Measurements from ENCODE around the gene TLX1. TPM values are rescaled to one million over a fixed set of nuclear protein-coding genes. Genes with fewer than 3 reads are reported as not detected.

TLX1 gene
- total RNA-seq, 1 donor from 2014 or later, result not detected

- intact Hi-C loops (cut with DNase I), result no loop called here
- ATAC-seq (ENCODE audit: poor library complexity), result no peak
Measured at GRCh38 chr10:101174319-101174718, 43.2 kb downstream of the TLX1 start.

DNA sequence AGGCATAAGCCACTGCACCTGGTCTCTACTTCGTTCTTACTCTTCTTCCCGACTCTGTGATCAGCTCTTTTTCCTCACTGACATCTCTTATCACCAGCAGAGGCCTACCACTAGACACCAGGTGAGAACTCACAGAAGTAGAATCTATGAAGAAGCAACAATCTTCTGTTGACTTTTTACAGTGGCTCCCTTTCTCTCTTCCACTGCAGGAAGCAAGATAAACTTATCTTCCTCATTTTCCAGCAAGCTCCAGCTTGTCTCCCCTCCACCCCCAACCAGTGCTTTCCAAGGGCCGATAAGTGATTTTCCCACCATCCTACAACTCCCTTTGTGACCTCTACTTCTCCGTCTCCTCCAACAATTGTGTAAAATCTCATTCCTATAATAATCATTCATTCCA lies 45.5 kb downstream of the TLX1 start:
- ATAC-seq (ENCODE audit: poor library complexity) (no peak), DNase-seq (no peak)
- intact Hi-C loops (cut with DNase I), result no loop called here

More at GRCh38 chr10:101174319-101174718, 43.2 kb downstream of the TLX1 start:
- DNase-seq, result no peak

DNA sequence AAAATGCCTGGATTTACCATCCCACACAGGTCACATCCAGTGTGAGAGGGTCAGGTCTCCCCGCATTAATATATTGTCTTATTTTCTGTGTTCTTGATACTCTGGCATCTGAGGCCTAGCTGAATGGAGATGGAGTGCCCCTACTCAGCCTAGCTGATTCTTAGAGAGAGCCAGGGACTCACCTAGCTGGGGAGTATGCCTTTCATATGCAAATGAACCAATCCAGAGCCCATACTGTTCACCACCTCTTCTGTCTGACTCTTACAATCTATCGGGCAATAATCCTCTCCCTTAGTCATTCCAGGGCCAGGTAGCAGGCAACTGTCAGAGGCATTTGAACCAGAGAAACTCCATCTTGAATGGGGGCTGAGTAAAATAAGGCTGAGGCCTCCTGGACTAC lies 51.8 kb downstream of the TLX1 start:
- ATAC-seq (ENCODE audit: poor library complexity) (no peak), DNase-seq (no peak)
- intact Hi-C loops (cut with DNase I), result no loop called here

- intact Hi-C loops (cut with DNase I), result no loop called here
- DNase-seq (no peak), ATAC-seq (ENCODE audit: poor library complexity) (no peak)
Measured at GRCh38 chr10:101183458-101184183, 52.5 kb downstream of the TLX1 start.

Other genes with a start within 250 kb of the TLX1 start
- 15.0 TPM for gene SLF2, start 218.3 kb upstream of the TLX1 start, total RNA-seq
- 0.86 TPM for gene SEMA4G, start 161.8 kb upstream of the TLX1 start, total RNA-seq
- gene MRPL43, start 143.8 kb upstream of the TLX1 start, total RNA-seq, result 55.4 TPM
- 6.4 TPM for gene TWNK, start 143.8 kb upstream of the TLX1 start, total RNA-seq
- gene LZTS2, start 131.5 kb upstream of the TLX1 start, total RNA-seq, result 39.1 TPM
- gene PDZD7, start 100.2 kb upstream of the TLX1 start, total RNA-seq, result 0.38 TPM
- 11.4 TPM for gene SFXN3, start 100.1 kb upstream of the TLX1 start, total RNA-seq
- gene KAZALD1, start 69.3 kb upstream of the TLX1 start, total RNA-seq, result 5.0 TPM
- not detected for gene LBX1, start 98.2 kb downstream of the TLX1 start, total RNA-seq
- gene BTRC, start 222.9 kb downstream of the TLX1 start, total RNA-seq, result 33.4 TPM

Measured in Right ventricle myocardium superior (tissue), 1 donor.